RWPE2 (cell line): ENCODE measurements around the gene RPS28.
A peak's percentile ranks its signal among the peaks of the same experiment; 100 is the strongest.
"Not testable (repeated sequence)": the region's sequence is repeated elsewhere in the genome, so short reads cannot be mapped to it uniquely, and the experiment has no call there.

Source experiments
- ATAC-seq: fragments of 200-7000 bp; cut with Tn5 transposase; 3 replicates; pipeline ENCODE4 v1.9.1; 2021; ENCODE audit warnings: low read depth
- DNase-seq: peaks from one replicate; pipeline ENCODE4 v3.0.0-alpha.2; 2020; ENCODE audit warnings: low spot score
- H3K27ac ChIP-seq: fragments of 450-650 bp; 2 replicates; pipeline ENCODE4 v1.5.1; 2017; ENCODE audit warnings: mild to moderate bottlenecking; ENCODE audit not compliant: poor library complexity, severe bottlenecking
- H3K27me3 ChIP-seq: fragments of 250-450 bp; sonication (Bioruptor Pico); 2 replicates; pipeline ENCODE4 v1.5.1; 2021; ENCODE audit warnings: mild to moderate bottlenecking, moderate library complexity; ENCODE audit not compliant: insufficient read depth, poor library complexity, severe bottlenecking
- H3K36me3 ChIP-seq: fragments of 250-450 bp; sonication (Bioruptor Pico); 2 replicates; pipeline ENCODE4 v1.5.1; 2020; ENCODE audit warnings: low read depth, mild to moderate bottlenecking, moderate library complexity
- H3K4me1 ChIP-seq: fragments of 250-450 bp; sonication (Bioruptor Pico); 2 replicates; pipeline ENCODE4 v1.5.1; 2021; ENCODE audit warnings: mild to moderate bottlenecking, moderate library complexity; ENCODE audit not compliant: insufficient read depth, poor library complexity, severe bottlenecking
- H3K4me3 ChIP-seq: fragments of 250-450 bp; sonication (Bioruptor Pico); 2 replicates; pipeline ENCODE4 v1.5.1; 2021; ENCODE audit warnings: mild to moderate bottlenecking, moderate library complexity; ENCODE audit not compliant: severe bottlenecking
- H3K9me3 ChIP-seq: fragments of 250-450 bp; sonication (Bioruptor Pico); 2 replicates; pipeline ENCODE4 v1.5.1; 2021; ENCODE audit warnings: mild to moderate bottlenecking, moderate library complexity; ENCODE audit not compliant: severe bottlenecking
- TF ChIP-seq, protein P1 (sequence below): fragments of 450-650 bp; IDR thresholded peaks from one replicate; pipeline ENCODE4 v1.5.1; 2017; ENCODE audit warnings: mild to moderate bottlenecking, moderate library complexity; ENCODE audit not compliant: poor library complexity, severe bottlenecking

The RPS28 gene

DNA sequence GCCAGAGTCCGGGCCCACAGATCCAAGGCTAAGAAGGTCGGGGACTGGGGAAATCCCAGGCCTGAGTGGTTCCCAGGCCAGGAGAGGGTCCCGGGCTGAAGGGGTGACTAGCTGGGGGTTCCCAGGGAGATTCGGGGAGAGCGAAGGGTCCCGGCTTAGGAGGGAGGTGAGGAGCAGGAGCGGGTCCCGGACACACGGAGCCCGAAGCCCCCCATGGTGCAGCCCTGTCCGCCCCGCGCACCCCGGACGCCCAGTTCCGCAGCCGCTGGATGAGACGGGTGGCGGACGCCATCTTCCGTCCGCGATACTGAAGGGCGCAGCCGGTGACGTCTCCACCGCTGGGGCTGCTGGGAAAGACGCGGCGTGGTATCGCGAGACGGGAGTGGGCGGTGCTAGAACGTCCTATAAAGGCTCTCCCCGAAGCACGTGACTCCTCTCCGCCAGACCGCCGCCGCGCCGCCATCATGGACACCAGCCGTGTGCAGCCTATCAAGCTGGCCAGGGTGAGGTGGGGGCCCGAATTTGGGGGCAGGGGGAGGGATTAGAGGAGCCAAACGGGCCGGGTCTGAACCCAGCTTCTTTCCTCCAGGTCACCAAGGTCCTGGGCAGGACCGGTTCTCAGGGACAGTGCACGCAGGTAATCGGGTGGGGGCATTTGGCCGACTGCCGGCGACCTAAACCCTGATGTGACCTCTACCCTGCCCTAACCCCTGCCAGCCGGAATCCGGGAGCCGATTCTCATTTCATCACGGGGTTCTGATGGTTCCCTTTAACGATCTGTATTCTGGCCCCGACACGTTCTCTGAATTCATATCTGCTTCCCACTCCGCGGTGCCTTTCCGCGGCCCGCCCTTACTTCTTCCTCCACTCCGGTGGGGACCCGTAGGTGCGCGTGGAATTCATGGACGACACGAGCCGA, at the start of gene RPS28, which contains the start of gene NDUFA7:
RPS28 (plus strand) TSS at position 430 of the 919 bp plus-strand sequence; CDS start at position 465, 35 bp downstream.
NDUFA7 (minus strand) TSS at position 309 of the 919 bp plus-strand sequence; CDS start at position 292, 17 bp downstream.
- peak; percentile 88 for DNase-seq
- peaks cover 12% of the 10 kb centered on the region for H3K4me1 ChIP-seq
- peak within 1 kb of the TSS; percentile 69 for H3K27ac ChIP-seq
- ATAC-seq: peak; percentile 75
- TF ChIP-seq, protein P1, sequence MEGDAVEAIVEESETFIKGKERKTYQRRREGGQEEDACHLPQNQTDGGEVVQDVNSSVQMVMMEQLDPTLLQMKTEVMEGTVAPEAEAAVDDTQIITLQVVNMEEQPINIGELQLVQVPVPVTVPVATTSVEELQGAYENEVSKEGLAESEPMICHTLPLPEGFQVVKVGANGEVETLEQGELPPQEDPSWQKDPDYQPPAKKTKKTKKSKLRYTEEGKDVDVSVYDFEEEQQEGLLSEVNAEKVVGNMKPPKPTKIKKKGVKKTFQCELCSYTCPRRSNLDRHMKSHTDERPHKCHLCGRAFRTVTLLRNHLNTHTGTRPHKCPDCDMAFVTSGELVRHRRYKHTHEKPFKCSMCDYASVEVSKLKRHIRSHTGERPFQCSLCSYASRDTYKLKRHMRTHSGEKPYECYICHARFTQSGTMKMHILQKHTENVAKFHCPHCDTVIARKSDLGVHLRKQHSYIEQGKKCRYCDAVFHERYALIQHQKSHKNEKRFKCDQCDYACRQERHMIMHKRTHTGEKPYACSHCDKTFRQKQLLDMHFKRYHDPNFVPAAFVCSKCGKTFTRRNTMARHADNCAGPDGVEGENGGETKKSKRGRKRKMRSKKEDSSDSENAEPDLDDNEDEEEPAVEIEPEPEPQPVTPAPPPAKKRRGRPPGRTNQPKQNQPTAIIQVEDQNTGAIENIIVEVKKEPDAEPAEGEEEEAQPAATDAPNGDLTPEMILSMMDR: no peak
- no peaks in the 10 kb centered on the region for H3K27me3 ChIP-seq
- peak within 1 kb of the TSS; percentile 67 for H3K4me3 ChIP-seq
- H3K9me3 ChIP-seq: no peaks in the 10 kb centered on the region
- H3K36me3 ChIP-seq: peaks cover 35% of the 10 kb centered on the region

DNA sequence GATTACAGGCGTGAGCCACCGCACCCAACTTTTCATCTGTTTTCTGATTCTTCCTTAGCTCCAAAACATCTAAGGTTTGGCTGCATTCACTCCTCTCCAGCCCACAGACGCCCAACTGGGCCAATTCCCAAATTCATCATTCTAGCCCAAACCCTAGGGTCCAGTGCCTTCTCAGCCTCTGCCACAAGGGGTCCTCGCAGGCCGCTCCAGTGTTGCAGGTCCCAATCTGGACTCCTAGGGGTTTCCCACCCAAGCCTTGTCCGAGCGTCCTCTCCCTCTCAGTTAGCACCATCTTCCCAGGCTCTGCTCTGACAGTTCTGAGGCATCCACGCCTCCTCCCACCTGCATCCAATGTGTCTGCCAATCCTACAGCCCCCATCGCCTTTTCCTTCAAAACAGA, 44.8 kb upstream of the RPS28 start:
- not testable (repeated sequence) for H3K27me3 ChIP-seq, H3K4me1 ChIP-seq, H3K9me3 ChIP-seq, H3K4me3 ChIP-seq, DNase-seq, H3K36me3 ChIP-seq, H3K27ac ChIP-seq
- peak; percentile 29; the same call in 1 of the 3 replicates for ATAC-seq

- ATAC-seq, DNase-seq, H3K27me3 ChIP-seq: not testable (repeated sequence)
These were observed 30.0 kb upstream of the RPS28 start for GRCh38 chr19:8291337-8291736.

GRCh38 chr19:8302357-8302691, 19.0 kb upstream of the RPS28 start:
- Histone ChIP-seq H3K9me3 (no peaks in the 10 kb centered on the region), H3K4me3 (no peak overlapping the region), H3K27me3 (no peaks in the 10 kb centered on the region), H3K27ac (no peak overlapping the region), H3K4me1 (peaks cover 3% of the 10 kb centered on the region), H3K36me3 (no peaks in the 10 kb centered on the region; the same call in 1 of the 2 replicates)
- DNase-seq (no peak), ATAC-seq (no peak)
- TF ChIP-seq, protein P1: no peak

More at GRCh38 chr19:8291337-8291736, 30.0 kb upstream of the RPS28 start:
- not testable (repeated sequence) for H3K27ac ChIP-seq, H3K4me3 ChIP-seq, H3K36me3 ChIP-seq, H3K9me3 ChIP-seq, H3K4me1 ChIP-seq

- ATAC-seq (no peak), DNase-seq (peak; percentile 15)
- TF ChIP-seq, protein P1: no peak
- H3K4me1 ChIP-seq: peaks cover 3% of the 10 kb centered on the region
- H3K27me3 ChIP-seq: no peaks in the 10 kb centered on the region
- H3K27ac ChIP-seq: no peak overlapping the region
- H3K9me3 ChIP-seq: no peaks in the 10 kb centered on the region
- H3K4me3 ChIP-seq: no peak overlapping the region
- H3K36me3 ChIP-seq: no peaks in the 10 kb centered on the region; the same call in 1 of the 2 replicates
These were observed 18.6 kb upstream of the RPS28 start for GRCh38 chr19:8302734-8303133.
